Measurements from ENCODE around the gene FSTL3.

FSTL3 gene

DNA sequence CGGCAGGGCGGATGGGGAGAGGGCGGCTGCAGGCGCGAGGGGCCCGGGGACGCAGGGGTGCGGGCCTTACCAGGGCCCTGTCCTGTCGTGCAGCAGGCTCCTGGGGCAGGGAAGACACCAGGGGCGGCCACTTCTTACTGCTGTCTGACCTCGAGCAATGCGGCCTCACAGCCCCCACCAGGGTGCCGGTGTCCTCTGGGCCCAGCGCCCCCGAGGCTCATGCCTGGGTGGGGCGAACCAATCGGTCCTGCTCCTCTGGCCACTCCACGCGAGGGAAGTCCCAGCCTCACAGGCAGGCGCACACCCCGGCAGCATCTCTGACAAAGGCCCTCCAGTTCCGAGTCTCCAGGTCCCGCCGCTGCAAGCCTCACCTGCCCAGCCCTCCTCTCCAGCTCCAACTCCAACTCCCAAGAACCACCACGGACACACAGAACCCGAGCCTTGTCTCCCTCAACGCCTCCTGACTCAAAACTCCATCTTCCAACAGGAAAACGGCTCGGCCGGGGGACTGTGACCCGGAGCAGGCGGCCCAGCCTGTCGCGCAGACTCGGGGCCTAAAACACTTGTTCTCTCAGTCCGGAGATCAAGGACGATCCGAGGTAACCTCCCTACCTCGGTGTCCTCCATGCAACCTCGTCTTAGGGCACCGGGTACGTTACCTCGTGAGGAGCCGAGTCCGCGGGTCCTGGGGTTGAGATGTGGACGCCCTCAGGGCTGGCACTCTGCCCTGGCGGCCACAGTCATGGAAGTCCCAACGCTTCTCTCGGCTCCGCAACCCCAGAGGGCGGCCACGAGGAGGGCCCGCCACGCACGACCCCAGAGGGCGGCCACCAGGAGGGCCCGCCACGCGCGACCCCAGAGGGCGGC is 30.0 kb upstream of the FSTL3 start:
- DNase-seq: no peak

DNA sequence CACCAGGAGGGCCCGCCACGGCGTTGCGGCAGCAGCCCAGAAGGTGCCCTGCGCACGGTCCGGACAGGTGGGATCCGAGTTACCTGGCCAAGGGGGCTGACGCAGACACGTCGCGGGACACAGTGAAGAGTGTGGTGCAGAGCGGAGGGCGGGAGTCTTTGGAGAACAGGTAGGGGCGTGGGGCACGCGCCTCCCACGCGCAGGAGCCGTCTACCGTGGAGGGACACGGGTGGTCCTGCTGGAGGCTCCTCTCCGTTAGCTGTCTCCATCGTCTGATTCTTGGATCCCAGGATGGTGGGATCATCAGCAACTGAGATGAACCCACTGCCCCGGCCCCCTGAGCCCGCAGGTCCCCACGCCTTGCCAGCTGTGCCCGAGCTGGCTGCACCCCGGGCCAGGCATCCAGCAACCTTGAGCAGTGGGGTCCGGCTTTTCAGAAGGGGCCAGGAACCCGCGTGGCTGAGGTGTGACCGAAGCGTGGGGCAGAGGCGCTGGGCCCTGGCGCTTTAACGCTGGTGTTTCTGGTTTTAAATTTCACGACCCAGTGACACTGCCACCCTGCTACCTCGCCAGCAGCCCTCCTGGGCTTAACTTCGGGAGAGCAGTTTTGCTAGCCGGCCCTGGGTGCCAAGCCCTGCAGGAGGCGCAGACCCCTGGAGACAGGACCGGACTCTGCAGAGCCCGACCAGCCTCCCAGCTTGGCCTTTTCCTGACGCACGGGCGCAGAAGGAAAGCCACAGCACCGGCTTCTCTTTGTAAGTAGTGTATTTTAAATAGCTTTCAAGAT is 29.2 kb upstream of the FSTL3 start:
- DNase-seq: no peak

DNA sequence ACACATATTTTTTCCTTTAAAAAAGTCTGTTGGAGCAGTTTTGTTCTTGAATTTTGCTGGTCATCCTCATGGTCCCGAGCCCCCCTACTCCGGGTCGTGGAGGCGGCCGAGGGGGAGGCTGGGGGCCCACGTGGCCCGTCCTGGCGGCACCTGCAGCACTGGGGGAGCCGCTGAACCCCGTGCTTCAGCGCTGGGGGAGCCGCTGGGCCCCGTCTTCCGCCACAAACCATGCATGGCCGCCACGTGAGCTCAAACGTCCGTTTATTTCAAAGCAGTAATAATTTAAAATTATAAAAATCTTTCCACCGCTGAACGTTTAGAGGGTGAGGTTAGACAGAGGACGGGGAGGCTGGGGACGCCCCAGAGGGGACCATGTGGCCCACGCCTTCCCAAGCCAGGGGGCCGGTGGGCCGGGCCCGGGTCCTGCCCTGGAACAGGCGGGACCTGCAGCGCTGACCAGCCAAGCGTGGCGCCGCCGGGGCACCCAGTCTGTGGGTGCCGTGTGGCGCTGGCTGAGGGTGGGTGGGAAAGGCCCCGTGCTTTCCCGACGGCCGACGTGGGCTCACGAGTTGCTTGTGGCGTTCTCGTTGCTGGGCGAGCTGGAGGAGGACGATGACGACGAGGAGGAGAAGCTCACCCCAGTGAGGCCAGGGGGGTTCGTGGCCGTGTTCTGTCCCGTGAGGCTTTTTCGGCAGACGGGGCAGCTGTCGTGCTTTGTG is 28.5 kb upstream of the FSTL3 start:
- DNase-seq: no peak

DNA sequence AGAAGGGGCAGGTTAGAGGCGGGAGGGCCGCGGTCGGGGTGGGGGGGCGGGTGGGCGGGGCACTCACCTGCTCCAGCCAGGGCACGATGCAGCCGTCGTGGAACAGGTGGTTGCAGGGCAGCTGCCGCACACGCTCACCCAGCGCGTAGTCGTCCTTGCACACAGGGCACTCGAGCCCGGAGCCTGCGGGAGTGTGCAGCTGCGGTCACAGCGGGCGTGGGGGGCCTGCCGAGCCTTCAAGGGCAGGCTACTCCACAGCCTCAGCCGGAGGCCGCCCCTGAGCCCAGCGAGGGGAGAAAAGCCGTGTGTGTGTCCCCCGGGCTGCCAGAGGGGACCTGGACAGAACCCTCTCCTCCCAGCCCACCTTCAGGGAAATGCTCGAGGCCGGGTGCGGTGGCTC is 27.9 kb upstream of the FSTL3 start:
- DNase-seq: no peak

DNA sequence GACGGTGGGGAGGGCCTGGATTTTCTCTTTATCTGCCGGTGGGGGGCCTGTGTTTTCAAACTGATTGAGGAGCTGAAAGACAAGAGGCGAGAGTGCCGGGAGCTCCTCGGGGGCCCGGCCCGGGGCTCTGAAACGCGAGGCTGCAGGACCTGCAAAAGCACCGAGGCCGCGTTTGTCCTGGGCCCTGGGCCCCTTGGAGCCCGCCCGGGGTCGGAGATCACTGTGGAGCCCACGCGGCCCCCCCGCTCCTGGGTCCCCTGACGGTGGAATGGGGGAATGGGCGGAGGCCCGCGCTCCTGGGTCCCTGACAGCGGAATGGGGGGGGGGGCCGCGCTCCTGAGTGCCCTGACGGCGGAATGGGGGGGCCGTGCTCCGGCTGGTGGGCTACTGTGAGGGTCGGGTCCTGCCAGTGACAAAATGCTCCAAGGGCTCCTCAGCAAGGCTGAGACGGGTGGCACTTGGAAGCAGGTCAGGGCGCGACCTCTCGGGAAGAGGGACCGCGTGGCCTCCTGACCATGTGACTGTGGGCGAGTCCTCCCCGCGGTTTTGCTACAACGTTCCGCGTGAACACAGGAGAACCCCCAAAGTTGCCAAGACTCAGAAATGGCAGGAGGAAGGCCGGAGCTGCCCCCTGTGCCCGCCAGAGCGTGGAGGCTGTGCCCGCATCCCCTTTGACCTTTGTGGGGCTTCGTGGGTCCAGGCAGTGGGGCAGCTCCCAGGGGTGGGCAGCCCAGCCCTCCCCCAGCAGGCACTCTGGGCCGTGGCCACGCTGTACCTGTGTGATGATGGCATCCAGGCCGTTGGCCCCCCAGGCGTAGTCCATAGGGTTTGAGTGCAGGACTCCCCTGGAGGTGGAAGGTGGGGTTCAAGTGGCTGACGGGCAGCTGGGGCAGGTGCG is 27.0 kb upstream of the FSTL3 start:
- DNase-seq: no peak

DNA sequence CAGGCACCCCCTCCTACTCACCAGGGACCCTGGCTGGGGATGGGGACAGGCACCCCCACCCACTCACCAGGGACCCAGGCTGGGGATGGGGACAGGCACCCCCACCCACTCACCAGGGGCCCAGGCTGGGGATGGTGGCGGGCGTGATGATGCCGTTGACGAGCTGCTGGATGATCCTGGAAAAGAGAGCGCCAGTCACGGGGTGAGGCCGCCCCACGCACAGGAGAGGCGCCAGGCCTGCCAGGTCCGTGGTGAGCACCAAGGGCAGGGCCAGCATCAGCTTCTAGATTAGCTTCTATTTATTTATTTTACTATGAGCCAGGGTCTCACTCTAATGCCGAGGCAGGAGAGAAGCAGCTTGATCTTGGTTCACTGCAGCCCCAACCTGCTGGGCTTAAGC is 26.1 kb upstream of the FSTL3 start:
- no peak for DNase-seq

DNA sequence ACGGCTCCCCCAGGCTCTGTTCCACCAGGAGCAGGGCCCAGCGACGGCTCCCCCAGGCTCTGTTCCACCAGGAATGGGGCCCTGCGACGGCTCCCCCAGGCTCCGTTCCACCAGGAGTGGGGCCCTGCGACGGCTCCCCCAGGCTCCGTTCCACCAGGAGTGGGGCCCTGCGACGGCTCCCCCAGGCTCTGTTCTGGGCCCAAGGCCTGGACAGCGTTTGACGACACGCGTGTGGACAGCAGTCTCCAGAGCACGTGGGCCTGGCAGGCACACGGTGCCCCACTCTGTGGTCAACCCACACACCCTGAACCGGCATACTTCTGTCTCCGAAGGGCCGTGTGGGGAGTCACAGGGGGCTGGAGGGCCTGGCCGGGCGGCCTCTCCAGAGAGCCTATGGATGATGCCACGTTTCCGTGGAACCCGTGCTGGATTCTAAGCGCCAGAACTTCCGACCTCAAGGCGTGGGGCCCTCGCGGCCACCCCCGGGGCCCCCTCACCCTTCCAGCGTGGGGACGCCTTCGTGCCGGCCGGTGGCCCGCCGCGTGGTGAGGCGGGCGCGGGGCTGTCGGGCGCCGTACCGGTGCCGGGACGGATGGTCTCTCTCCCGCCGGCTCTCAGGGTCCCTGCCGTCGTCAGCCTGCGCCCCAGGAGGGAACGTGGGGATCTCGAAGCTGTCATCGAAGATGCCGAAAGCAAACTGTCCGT is 24.9 kb upstream of the FSTL3 start:
- DNase-seq: no peak

DNA sequence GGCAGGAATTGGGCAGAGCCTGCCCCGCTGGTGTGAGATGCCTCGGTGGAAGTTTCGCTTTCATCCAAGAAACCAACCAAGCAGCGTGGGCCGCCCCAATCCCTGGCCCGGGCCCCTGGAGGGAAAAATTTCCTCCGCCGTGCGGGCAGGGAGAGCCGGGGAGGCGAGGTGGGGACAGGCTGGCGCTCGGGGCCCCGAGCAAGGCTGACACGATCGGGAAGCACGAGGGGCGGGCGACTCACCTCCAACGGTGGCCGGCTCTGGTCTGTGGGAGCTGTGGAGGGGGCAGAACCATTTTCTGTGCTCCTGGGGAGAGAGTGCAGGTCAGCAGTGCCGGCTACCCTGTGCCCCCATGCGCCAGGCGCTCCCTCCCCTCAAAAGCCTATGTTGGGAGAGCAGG is 24.2 kb upstream of the FSTL3 start:
- no peak for DNase-seq

DNA sequence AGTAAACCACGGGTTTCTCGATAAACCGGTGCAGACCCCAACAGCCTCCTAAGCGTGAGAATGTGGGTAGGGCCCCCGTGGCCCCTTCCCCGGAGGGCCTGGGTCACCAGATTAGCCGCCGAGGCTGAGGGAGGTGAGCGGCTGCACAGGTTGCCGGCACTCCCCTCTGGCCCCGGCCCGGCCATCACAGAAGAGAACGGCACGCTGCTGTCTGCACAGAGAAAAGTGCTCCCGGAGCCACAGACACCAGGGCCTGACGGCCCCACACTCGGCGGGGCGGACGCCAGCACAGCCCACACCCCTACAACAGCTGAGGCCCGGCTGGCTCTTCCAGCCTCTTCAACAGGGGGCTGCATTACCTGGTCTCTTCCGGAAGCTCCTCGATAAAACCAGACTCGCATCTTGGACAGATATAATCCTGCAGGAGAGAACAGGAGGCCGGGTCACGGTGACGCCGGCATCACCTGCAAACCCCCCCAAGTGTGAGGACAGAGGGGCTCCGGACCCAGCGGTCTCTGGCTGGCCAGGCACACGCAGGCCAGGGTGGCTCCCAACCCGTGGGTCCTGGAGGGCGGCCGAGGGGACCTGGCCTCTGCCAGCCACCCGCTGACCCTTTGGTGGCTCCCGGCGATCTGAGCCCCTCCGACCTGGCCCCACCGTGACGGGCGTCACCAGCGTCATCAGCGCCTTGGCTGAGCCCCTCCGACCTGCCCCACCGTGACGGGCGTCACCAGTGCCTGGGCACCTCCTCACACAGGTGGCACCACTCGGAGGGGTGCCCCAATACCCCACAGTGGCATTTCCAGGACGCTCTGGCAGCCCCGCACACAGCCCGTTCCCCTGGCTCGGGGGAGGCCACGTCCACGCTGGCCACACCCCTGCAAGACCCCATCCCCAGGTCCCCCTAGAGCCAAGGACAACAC is 23.5 kb upstream of the FSTL3 start:
- no peak for DNase-seq

DNA sequence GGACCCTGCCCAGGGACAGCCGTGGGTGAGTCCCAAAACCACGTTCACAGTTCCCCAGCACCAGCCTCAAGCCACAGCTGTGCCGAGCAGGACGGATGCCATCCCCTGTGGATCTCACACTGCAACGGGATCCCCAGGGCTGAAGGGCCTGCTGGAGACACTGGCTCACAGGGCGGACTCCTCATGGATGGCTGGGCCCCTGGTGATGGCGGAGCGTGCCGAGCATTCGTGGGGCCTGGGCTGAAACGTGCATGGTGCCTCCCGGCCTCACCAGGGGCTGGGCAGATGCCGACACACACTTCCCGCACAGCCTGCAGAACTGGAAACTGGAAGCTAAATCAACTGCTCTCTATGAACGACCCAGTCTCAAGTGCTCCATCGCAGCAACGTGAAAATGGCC is 22.8 kb upstream of the FSTL3 start:
- DNase-seq: no peak

DNA sequence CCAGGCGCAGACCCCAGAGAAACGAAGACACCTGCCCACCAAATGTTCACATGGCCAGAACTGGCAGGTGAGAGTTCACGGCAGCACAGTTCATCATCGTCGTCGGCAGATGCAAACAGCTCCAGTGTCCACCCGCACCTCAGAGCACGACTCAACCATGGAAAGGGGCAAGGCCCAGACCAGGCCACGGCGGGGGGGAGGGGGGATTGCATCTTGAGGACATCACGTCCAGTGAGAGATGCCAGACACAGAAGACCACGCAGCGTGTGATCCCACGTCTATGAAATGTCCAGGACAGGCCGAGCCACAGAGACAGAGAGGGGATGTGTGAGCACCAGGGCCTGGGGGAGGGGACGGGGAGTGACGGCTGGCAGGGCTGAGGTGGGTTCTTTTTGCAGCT is 20.5 kb upstream of the FSTL3 start:
- no peak for DNase-seq

DNA sequence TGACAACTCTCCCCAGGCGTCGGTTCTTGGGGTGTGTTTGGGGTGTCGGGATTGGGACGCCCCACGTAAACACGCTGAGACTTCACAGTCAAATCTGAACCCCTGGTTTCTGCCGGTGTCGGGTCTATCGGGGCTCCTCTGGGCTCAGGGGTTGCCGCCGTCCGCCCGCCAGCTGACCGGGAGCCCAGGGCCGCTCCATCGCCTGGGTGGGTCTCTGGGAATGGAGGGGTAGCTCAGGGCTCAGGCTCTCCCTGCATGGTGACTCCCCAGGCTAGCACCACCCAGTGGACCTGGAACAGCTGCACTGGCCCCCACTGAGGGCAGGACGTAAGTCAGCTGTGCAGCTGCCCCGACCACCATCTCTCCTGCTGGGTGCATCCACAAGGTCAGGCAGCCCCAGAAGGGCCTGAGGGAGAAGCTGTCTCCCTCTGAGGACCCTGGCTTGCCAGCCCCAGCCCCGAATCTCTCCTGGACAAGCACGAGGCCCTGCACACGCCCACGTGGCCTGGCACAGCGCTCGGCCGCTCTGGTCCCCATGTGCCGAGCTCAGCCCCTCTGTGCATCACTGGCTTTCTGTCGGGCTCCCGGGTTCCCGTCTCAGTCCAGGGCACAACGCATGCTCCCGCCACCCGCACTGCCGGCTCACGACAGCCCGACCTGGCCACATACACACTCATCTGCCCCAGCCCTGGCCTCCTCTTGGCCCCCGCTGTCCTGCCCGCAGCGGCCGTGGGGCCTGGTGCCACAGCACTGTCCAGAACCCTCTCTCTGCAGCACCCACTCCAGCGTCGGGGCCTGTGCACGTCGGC is 19.2 kb upstream of the FSTL3 start:
- DNase-seq: no peak

DNA sequence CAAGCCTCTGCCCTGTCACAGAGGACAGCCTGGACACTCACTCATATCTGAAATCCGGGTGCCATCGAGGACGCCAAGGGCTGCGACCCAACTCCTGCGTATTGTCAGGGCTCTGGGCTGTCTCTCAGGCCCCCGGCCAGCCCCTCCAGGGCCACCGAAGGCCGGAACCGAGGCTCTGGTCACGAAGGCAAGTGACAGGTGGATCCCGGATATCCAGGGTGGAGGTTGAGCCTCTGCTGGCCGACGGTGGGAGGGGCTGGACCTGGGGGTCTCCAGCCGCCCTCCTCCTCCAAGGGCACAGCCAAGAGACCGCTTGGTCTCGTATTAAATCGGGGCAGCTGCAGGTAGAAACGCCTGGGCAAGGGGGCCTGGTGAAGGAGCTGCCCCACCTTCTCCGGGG is 18.6 kb upstream of the FSTL3 start:
- DNase-seq: no peak

DNA sequence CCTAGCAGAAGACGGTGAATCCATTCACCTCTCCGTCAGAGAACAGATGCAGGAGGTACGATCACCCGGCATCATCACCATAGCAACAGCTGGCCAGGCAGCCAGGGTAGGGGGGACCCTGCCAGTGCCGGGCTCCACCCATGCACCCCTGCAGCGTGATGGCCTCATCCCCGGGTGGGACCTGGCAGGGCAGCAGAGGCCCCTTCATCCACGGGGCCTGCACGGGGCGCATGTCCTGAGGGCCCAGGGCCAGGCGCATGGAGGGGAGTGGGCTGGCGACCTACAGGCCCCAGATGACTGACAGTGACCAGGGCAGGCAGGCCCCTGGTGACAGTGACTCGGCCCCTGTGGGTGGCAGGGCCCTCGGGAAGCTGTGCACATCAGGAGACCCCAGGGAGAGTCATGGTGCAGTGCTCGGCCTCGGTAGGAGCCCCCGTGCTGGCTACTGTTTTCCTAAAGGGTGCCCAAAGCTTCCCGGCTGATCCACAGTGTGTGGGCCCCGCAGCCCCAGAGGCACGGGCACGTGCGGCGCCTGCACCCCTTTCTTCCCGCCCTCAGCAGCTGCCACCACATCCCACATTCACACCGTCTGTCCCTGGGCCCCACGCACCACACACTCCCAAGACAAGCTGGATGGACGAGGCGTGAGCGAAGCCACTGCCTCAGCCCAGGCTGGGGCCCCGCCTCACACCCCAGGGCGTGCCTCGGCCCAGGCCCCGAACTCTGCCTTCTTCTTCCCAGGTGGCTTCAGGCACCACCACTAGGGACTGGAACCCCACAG is 17.9 kb upstream of the FSTL3 start:
- DNase-seq: no peak

DNA sequence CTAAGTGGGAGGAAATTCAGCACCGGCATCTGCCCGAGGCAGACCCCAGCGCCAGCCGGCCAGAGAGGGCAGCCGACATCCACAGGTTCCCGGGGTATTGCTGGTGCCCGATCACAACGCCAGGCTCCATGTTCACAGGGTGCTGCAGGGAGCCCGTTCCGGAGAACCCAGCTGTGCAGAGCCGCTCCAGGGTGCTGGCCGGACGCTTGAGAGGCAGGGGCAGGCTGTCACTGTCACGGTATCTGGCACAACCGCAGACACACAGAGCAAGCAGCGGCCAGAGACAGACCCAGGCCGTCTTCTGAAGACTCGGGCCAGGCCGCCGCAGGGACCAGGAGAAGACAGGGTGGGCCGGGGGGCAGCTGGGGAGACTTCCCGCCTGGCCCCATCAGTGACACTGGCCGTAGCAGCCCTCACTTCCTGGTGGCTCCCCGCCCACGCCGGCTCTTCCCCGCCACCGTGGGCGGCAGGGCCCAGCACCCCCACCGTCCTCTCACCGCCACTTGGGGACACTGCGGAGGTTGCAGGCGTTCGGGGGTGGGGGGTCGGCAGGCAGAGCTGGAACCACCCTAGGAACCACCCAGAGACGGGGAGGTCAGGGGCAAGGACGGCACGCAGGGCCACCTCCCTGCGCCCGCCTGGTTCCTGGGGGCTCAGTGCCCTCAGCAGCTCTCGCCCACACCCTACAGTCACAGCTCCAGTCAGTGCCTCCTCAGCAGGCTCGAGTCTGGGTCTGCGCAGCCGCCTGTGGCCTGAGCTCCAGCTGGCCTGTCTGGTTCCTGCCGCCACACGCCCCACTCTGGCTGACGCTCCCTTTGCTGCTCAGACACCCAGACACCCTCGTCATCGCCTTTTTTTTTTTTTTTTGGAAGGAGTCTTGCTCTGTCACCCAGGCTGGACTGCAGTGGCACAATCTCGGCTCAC is 17.0 kb upstream of the FSTL3 start:
- DNase-seq: no peak

DNA sequence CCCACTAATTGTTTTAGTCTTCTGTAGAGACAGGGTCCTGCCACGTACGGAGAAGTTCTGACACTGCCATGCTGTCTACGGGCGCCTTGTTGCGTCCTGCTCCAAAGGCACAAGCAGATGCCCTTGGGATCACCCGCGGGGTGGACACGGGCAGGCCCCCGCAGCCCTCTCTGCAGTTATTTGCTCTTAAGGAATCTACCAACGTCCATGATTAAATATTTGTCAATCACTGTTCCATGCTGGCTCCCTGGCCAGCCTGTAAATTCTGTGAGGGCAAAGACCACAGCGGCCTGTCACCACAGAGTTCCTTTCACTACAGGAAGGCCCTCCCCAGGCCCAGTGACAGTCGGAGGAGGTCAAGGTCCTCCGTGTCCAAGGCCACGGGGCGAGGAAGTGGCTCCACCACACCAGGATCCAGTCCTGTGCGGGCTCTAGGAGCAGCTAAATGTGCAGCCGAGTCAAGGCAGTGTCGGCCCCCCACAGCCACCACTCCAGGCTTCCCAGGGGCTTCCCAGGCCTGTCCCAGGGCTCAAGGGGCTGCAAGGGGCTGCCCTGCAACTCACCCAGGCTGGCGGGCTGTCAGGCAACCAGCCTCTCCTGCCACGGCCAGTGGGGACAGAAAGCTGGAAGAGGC is 15.3 kb upstream of the FSTL3 start:
- no peak for DNase-seq

DNA sequence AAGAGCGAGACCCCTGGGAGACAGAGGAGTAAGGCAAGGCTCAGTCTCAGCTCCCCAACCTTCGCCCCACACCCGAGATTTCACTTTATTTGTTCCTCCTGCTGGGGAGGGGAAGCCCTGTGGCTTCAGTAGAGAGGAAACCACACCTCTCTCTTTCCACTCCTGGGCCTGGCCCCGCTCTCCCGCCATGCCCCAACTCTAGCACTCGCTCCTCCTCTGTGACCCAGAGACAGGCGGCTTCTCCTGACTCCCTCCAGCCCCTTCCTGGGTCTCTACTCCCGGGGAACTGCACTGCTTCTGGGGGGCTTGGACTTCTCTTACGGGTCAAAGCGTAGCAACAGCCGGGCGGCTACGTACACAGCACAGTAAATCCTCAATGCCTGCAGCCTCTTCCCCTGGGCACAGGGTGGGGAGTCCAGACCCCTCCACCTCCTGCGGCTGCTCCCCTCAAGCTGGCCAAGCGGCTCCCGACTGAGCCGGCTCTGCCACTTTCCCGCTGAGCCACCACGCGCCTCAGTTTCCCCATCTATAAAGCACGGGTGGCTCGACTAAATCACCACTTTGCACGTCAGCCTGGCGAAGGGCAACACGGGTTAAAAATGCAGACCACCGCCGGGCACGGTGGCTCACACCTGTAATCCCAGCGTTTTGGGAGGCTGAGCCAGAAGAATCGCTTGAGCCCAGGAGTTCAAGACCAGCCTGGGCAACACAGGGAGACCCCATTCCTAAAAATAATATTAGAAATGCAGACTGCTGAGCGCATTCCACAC is 14.6 kb upstream of the FSTL3 start:
- no peak for DNase-seq
